Measurements from ENCODE around the gene PDE4A.

PDE4A gene

GRCh38 chr19:10412257-10412977 is 7.9 kb upstream of the PDE4A start:
- FAIRE-seq (no peak), DNase-seq (ENCODE audit: insufficient read length, low spot score) (no peak)
- TF ChIP-seq POLR2A (IDR thresholded peaks at IDR 0.05; ENCODE audit: low read depth, low read length): no peak

- FAIRE-seq (no peak), DNase-seq (ENCODE audit: insufficient read length, low spot score) (no peak)
These were observed 4.3 kb upstream of the PDE4A start for GRCh38 chr19:10416083-10416379.

GRCh38 chr19:10416380-10417257 is 3.7 kb upstream of the PDE4A start:
- DNase-seq (ENCODE audit: insufficient read length, low spot score): no peak
- TF ChIP-seq POLR2A (IDR thresholded peaks at IDR 0.05; ENCODE audit: low read depth, low read length): no peak
- peak; percentile 45 for FAIRE-seq

More at GRCh38 chr19:10416083-10416379, 4.3 kb upstream of the PDE4A start:
- no peak for TF ChIP-seq POLR2A (IDR thresholded peaks at IDR 0.05; ENCODE audit: low read depth, low read length)

- DNase-seq (ENCODE audit: insufficient read length, low spot score): no peak
These were observed 2.6 kb upstream of the PDE4A start for GRCh38 chr19:10417541-10418234.

DNA sequence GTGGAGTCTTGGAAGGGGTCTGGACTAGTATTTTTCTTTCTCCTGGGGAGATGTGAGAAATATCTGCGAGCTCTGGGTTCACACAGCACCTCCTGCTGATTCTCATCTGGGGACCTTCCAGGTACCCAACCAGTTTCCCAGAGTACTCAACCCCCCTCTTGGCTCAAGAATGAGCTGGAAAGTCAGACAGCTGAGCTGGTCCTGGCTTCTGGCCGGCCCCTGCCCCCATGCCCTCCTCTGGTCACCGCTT is 2.2 kb upstream of the PDE4A start:
- TF ChIP-seq POLR2A (IDR thresholded peaks at IDR 0.05; ENCODE audit: low read depth, low read length): no peak
- no peak for DNase-seq (ENCODE audit: insufficient read length, low spot score)
- FAIRE-seq: no peak

More at GRCh38 chr19:10417541-10418234, 2.6 kb upstream of the PDE4A start:
- FAIRE-seq: no peak
- no peak for TF ChIP-seq POLR2A (IDR thresholded peaks at IDR 0.05; ENCODE audit: low read depth, low read length)

- DNase-seq (ENCODE audit: insufficient read length, low spot score): no peak
These were observed 1.7 kb upstream of the PDE4A start for GRCh38 chr19:10418485-10419199.

GRCh38 chr19:10419200-10419645 is 1.1 kb upstream of the PDE4A start:
- DNase-seq (ENCODE audit: insufficient read length, low spot score) (no peak), FAIRE-seq (no peak)
- TF ChIP-seq POLR2A (IDR thresholded peaks at IDR 0.05; ENCODE audit: low read depth, low read length): no peak

More at GRCh38 chr19:10418485-10419199, 1.7 kb upstream of the PDE4A start:
- no peak for TF ChIP-seq POLR2A (IDR thresholded peaks at IDR 0.05; ENCODE audit: low read depth, low read length)
- FAIRE-seq: no peak

- no peak for FAIRE-seq
- no peak for TF ChIP-seq POLR2A (IDR thresholded peaks at IDR 0.05; ENCODE audit: low read depth, low read length)
- peak; percentile 94 for DNase-seq (ENCODE audit: insufficient read length, low spot score)
These were observed 493 bp upstream of the PDE4A start for GRCh38 chr19:10419646-10420443.

DNA sequence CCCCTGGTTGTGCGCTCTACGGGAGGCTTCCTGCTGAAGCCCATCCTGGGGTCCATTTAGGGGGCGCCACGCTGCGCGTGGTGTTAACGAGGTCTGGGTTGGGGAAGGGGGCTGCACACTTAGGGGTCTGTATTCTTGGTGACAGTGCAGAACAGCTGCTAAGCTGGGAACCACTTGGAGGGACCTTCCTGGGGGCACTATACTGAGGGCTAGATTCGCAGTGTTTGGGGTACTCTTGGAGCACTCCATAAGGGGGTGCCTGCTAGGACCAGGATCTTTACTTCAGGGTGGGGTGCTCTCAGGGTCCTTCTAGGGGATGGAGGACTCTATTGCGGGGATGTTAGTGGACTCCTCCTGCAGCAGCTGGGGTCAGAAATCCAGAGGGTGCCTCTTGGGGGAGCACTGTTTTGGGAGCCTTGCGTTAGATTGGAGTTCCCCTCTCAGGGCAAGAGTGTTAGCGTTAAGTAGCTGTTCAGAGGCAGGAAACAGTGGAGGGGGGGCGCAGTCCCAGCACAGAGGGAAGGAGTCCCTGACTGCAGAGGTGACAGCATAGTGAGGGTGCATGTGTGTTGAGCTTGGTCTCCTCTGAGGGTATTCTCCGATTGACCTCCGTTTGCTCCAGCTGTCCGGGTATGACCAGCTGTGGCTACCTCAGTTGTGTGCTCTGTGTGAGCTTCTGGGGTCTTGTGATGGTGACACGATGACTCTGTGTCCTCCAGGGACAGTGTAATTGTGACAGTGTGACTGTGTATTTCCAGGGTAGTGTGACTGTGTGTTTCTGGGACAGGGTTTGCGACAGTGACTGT is 1.1 kb downstream of the PDE4A start:
- FAIRE-seq (no peak), DNase-seq (ENCODE audit: insufficient read length, low spot score) (no peak)
- no peak for TF ChIP-seq POLR2A (IDR thresholded peaks at IDR 0.05; ENCODE audit: low read depth, low read length)

DNA sequence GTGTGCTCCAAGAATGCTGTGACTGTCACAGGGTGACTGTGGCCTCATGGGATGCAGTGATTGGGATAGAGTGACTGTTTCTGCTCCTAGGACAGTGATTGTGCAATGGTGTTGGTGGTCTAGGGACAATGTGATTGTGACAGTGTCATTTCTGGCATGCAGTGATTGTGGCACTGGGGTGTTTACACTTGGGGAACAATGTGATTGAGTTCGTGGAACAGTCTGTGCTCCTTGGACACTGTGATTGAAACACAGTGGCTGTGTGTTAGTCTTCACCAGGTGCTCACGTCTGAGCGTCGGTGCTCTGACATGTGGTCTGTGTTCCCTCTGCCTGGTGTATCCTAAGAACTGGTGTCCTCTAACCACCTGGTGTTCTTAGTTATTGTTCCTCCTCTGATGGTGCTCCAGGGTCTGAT is 1.7 kb downstream of the PDE4A start:
- TF ChIP-seq POLR2A (IDR thresholded peaks at IDR 0.05; ENCODE audit: low read depth, low read length): no peak
- no peak for DNase-seq (ENCODE audit: insufficient read length, low spot score)

DNA sequence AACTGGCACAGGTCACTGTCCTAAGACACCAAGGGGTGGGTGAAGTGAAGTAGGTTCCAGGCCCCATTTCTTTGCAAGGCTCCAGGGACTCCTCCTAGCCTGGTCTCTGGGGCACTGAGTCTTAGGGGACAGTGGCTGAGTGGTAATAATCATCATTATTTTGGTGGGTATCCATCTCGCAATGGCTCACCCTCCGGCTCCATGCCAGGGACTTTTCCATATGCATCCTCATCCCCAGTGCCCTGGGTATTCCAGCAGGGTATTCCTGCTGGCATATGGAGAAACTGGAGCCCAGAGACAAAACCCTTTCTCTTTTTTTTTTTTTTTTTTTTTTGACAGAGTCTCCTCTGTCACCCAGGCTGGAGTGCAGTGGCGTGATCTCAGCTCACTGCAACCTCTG is 2.5 kb downstream of the PDE4A start:
- DNase-seq (ENCODE audit: insufficient read length, low spot score): no peak
- no peak for FAIRE-seq
- no peak for TF ChIP-seq POLR2A (IDR thresholded peaks at IDR 0.05; ENCODE audit: low read depth, low read length)

More for the DNA sequence above, 1.7 kb downstream of the PDE4A start:
- FAIRE-seq: no peak

GRCh38 chr19:10424011-10424637 is 3.8 kb downstream of the PDE4A start:
- no peak for FAIRE-seq
- peak; percentile 97 for DNase-seq (ENCODE audit: insufficient read length, low spot score)
- no peak for TF ChIP-seq POLR2A (IDR thresholded peaks at IDR 0.05; ENCODE audit: low read depth, low read length)
